ENCODE data around the gene ELP4.

Gene ELP4

GRCh38 chr11:31822927-31823643 lies 313.5 kb downstream of the ELP4 start:
- no peak for DNase-seq (ENCODE audit: low read depth in 3 of 3)

- DNase-seq (ENCODE audit: low read depth in 3 of 3), result no peak
Measured at GRCh38 chr11:31823644-31824331, 314.2 kb downstream of the ELP4 start.

GRCh38 chr11:31824332-31824878 lies 314.8 kb downstream of the ELP4 start:
- DNase-seq (ENCODE audit: low read depth in 3 of 3), result no peak

GRCh38 chr11:31824879-31825837 lies 315.6 kb downstream of the ELP4 start:
- no peak for DNase-seq (ENCODE audit: low read depth in 3 of 3)

GRCh38 chr11:31825838-31826484 lies 316.4 kb downstream of the ELP4 start:
- DNase-seq (ENCODE audit: low read depth in 3 of 3), result no peak

- DNase-seq (ENCODE audit: low read depth in 3 of 3), result no peak
Measured at GRCh38 chr11:31826536-31827438, 317.2 kb downstream of the ELP4 start.

GRCh38 chr11:31827455-31828206 lies 318.1 kb downstream of the ELP4 start:
- no peak for DNase-seq (ENCODE audit: low read depth in 3 of 3)

GRCh38 chr11:31828217-31828616 lies 318.6 kb downstream of the ELP4 start:
- DNase-seq (ENCODE audit: low read depth in 3 of 3), result no peak

- no peak for DNase-seq (ENCODE audit: low read depth in 3 of 3)
Measured at GRCh38 chr11:31830406-31830805, 320.8 kb downstream of the ELP4 start.

GRCh38 chr11:31834237-31834636 lies 324.7 kb downstream of the ELP4 start:
- no peak for DNase-seq (ENCODE audit: low read depth in 3 of 3)
